ENCODE measurements around the gene QRFP.

QRFP gene

GRCh38 chr9:130920762-130921299, 24.2 kb upstream of the QRFP start:
- H3K27ac ChIP-seq: no peak overlapping the region
- TF ChIP-seq CTCF (conservative IDR thresholded peaks at IDR 0.05): no peak

DNA sequence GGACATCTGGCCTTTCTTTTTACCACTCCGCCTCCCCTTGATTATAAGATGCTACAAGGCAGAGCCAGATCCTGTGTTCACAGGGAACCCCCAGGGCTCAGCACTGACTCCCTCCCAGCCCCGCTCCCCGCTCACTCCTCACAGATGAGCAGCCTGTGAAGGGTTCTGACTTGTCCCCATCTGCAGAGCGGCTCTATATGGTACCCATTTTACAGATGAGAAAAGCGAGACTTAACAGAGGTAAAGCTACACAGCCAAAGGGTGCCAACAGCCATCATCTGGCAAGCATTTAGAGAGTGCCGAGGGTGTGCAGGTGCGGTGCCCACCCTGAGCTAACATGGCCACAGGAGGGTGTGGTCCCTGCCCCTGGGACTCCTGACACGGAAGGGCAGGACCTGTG, 23.6 kb upstream of the QRFP start:
- TF ChIP-seq CTCF (conservative IDR thresholded peaks at IDR 0.05): no peak
- H3K27ac ChIP-seq: no peak overlapping the region

DNA sequence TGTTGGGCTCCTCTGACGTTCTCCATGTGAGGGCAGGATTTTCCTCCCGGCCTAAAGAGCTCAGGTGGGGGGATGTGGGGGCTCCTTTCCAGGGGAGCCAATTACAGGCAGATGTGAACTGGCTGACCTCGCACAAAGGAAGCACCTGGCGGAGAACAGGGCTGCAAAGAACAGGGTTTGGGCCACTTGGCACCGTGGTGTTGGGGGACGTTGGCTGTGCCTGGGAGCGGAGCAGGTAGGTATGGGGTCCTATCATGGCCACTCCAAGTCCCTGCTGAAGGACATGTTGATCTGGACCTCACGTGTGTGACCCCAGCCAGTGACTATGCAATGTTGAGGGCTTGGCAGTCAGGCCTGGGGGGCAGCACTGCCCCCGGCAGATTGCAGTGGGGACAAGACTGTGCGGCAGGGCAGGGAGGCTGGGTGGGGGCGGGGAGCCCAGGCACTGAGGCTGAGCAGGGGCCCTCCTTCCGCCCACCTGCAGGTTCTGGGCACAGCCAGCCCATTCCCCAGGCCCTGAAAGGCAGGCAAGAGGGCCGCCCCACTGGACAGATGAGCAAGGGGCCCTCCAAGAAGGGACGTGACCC, 23.0 kb upstream of the QRFP start:
- H3K27ac ChIP-seq: no peak overlapping the region
- TF ChIP-seq CTCF (conservative IDR thresholded peaks at IDR 0.05): no peak

DNA sequence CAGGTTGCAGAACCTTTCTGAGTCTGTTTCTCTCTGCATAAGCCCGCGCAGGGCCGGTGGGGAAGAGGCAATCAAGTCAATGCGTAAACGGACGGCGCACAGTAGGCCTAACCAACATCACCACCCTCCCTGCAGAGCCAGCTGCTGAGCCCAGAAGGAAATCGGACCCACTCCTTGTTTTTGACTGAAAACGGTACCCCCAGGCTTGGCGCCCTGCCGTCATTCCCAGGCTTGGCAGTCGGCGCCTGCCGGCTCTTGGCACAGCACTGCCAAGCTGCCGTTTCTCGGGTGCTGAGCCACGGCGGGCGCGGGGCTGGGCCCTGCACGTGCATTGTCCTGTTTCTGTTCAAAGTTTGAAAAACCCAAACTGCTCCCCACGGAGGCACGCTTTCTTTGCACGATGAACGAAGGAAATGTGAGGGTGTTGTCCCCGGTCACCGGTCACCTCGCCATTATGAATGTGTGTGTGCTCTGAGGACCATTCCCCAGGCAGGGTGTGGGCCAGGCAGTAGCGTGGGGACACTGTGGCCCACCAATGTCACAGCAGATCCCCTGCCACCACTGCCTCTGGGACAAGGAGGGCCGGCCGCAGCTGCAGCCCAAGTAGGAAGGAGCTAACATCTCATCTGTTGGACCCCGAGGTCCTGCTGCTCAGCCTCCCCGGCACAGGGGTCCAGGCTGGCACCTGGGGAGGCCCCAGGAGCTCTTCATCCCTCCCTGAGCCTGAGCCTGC, 22.4 kb upstream of the QRFP start:
- no peak for TF ChIP-seq CTCF (conservative IDR thresholded peaks at IDR 0.05)
- H3K27ac ChIP-seq: no peak overlapping the region

- TF ChIP-seq CTCF (conservative IDR thresholded peaks at IDR 0.05): no peak
- H3K27ac ChIP-seq: no peak overlapping the region
Measured at GRCh38 chr9:130918101-130918825, 21.7 kb upstream of the QRFP start.

DNA sequence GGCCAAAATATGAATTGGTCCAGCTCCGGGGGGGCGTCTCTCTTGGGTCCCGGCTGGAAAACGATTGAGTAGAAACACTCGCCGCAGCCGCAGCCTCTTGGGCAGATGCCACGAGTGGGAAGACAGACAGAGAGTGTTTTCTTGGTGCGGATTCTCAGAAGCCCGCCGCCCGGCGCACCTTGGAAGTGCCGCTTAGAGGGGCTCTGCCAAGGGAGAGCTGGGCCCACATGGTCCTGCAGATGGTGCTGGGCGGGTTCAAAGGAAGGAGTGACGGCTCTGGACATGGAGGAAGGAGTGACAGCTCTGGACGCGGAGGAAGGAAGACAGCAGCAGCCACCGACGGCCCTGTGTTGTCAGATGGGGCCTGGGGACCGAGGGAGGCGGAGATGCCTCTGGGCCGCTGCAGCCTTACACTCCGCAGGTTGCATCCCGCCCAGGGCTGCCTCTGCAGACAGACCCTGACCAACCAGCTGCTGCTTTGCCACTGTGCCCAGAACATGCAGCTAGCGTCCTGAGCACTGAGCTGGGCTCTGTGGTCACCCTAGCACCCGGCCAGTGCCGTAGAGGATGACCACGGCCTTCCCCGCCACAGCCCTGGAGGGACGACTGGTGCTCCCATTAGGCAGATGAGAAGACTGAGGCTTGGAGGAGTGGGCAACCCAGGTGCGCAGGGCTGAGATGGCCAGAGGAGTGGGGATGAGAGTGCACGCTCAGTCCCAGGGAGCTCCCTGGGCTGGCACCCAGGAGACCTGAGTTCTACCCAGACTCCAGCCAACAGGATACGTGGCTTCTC, 20.8 kb upstream of the QRFP start:
- TF ChIP-seq CTCF (conservative IDR thresholded peaks at IDR 0.05): no peak
- H3K27ac ChIP-seq: no peak overlapping the region

DNA sequence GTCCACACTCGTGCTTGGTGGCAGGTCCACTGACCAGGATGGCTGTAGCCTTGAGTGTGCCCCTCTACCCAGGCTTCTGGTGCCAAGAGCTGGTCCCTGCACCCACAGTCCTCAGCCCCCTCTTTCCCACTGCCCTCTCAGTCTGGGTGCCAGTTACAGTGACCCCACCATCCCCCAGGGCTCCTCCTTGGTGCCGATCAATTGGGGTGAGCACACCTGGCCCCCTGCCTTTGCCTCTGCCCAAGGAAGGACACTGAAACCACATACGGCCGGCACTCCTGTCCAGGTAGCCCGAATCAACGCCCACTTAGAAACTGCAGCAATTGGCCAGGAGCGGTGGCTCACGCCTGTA, 18.5 kb upstream of the QRFP start:
- H3K27ac ChIP-seq: no peak overlapping the region
- no peak for TF ChIP-seq CTCF (conservative IDR thresholded peaks at IDR 0.05)
